NCI-H1417 treated with DMSO at 0.1 percent for 48 hours (cell line): ENCODE data around the gene NCAN.
"Not testable (repeated sequence)": the region's sequence is repeated elsewhere in the genome, so short reads cannot be mapped to it uniquely, and the experiment has no call there.

Experiments
- DNase-seq: peaks from one replicate; lab custom pipeline; 2025; lab: John Stamatoyannopoulos, UW

NCAN gene

DNA sequence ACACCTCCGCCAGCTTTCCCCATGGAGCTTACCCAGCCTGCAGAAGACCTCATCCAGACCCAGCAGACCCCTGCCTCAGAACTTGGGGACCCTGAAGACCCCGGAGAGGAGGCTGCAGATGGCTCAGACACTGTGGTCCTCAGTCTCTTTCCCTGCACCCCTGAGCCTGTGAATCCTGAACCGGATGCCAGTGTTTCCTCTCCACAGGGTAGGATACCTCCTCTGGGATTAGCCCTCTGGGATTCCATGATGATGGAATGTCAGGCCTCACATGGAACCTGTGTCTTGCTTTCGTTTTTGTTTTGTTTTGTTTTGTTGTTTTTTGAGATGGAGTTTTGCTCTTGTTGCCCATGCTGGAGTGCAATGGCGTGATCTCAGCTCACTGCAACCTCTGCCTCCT, 17.8 kb upstream of the NCAN start:
- DNase-seq = no peak

DNA sequence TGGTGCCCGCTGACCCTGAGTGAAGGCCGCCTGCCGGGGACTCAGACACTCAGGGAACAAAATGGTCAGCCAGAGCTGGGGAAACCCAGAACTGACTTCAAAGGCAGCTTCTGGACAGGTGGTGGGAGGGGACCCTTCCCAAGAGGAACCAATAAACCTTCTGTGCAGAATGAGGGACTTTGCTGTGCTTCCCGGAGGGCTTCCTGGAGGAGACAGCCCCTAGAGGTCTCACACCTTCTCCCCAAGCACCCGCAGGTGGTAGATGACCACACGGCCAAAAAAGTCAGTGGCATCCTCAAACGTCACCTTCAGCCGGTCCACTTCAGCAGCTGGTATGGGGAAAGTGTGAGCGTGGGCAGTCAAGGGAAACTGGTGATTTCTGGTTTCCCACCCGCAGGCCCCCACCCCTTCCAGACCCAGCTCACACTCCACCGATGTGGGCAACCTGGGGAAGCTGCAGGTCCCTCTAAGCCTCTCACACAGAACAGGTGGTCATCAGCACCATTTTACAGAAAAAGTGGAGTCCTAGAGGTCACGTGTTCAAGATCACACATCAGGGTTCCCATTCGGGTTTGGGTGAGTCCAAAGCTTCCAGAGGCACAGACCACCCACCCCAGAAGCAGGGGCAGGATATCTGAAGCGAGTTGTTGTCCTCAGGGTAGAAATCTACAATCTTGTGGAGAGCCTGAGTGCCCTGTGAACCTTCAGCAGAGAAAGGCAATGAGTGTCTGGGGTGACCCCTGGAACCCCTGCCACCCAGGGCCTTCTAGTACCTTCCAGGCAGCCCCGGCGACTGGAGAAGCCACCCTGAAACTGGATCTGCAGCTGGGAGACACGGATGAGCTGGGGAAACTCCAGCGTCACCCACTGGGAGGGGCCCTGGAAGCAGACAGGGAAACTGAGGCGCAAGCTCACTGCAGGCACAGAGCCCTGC, 9.8 kb upstream of the NCAN start:
- DNase-seq = no peak

DNA sequence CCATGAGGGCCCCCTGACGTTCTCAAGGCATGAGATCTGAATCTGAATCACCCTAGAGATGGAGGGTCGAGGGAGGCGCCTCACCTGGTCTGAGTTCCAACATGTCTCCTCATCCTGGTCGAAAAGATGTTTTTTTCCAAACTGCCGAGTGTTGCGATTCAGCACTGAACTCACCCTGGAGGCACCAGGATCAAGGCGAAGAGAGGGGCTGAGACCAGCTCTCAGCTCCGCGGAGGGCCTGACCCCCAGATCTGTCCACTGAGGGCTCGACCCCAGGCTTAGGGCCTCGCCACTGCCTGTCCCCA, 9.1 kb upstream of the NCAN start:
- DNase-seq = no peak

DNA sequence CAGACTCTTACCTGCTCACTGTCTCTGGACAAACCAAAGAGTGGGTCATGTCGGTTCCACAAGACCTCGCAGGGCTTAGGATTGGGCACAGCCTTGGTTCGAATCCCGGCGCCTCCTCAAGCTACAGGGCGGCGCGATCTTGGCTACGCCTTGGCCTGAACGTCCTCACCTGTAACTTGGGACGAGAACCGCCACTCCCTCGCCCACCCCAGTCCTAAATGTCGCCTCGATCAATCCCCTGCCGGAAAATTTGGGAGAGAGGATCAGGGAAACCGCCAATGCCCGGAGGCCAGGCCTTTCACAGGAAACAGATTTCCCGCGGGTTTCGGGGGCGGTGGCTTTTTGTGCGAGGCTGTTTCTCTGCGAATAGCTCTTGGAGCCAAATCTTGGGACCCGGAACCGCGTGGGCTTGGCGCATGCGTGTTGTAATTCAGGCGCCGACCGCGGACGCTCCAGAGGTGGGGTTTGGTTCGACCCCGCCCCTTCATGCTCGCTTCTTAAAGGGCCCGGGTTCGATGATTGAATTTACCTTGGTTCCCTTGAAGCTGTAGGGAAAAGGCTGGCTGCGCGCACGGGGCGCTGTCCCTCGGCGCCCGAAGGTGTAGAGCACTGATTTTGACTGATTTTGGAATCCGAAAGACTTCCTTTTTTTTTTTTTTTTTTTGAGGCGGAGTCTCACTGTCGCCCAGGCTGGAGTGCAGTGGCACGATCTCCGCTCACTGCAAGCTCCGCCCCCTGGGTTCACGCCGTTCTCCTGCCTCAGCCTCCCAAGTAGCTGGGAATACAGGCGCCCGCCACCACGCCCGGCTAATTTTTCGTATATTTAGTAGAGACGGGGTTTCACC, 8.5 kb upstream of the NCAN start, which contains the start of gene NR2C2AP:
TSS of gene NR2C2AP (minus strand) at position 403 of the 845 bp plus-strand sequence. CDS start at position 49, 354 bp downstream.
- peak; percentile 62 for DNase-seq

DNA sequence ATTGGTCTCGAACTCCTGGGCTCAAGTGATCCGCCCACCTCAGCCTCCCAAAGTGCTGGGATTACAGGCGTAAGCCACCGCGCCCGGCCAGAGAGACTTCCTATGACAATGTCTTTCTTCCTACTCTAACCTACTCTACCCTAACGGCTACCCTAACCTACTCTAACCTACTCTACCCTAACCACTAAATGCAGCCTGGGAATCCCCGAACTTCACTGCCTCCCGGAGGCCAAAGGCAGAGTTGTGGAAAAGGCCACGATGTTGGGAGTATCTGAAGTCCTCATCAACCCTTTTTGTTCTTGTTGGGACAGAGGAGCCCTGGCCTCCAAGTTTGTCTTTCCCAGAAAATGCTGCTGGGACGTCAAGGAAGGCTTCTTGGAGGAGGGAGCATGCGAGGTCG, 7.6 kb upstream of the NCAN start:
- DNase-seq = no peak

DNA sequence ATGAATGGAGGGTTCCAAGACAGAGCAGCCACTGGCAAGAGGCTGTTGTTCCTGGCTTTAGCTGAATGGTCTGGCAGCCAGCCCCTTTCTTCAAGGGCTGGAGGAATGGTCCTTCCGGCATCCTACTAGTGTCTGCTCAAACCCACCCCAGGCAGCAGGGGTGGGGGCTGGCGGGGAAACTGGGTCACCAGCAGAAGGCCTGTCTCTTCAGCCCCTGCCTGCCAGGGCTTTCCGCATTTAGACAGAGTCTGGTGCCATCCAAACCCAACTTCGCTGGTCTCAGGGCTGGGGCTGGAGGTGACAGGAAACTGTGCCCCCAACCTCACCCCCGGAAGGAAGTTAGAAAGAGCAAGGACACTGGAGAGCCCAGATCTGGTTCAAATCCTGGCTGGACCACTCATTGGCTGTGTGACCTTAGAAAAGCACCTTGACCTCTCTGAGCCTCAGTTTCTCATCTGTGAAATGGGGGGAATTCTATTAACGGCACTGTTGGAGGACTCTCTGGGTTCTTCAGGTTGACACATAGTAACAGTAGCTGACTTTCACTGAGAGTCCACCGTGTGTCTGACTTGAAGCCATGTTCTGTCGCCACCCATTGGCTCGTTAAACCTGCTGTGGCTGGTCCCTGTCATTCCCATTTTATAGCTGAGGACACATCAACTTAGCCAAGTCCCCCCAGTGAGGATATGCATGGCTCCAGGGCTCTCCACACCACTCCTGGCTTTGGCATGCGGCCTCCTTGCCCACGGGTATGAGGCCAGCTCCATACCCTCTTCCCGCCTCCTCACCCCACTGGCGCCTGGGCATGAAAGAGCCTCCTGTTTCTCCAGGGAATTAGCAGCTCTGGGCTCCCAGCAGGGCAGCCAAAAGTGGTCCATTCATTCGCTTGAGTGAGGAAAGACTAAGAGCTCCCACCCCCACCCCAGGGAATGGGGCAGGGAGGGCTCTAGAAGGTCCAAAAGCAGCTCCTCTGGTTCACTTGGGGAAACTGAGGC, 6.0 kb upstream of the NCAN start:
- DNase-seq = no peak

DNA sequence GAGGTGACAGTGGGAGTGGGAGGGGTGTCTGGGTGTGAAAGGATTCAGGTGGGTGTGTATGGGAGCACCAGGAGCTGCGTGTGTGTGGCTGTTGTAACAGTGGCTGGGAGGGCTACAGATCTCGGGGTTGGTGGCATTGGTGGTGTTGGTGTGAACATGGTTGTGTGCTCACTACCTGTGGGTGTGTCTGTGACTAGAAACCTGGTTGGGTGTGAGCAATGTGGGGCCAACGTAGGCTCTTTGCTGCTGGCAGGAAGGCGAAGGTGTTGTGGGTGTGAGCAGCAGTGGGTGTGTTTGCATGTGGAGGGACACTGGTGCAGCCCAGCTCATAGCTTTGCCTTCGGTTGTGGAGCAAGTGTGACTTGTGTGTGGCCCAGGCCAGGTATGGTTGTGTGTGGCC, 4.8 kb upstream of the NCAN start:
- DNase-seq = no peak

DNA sequence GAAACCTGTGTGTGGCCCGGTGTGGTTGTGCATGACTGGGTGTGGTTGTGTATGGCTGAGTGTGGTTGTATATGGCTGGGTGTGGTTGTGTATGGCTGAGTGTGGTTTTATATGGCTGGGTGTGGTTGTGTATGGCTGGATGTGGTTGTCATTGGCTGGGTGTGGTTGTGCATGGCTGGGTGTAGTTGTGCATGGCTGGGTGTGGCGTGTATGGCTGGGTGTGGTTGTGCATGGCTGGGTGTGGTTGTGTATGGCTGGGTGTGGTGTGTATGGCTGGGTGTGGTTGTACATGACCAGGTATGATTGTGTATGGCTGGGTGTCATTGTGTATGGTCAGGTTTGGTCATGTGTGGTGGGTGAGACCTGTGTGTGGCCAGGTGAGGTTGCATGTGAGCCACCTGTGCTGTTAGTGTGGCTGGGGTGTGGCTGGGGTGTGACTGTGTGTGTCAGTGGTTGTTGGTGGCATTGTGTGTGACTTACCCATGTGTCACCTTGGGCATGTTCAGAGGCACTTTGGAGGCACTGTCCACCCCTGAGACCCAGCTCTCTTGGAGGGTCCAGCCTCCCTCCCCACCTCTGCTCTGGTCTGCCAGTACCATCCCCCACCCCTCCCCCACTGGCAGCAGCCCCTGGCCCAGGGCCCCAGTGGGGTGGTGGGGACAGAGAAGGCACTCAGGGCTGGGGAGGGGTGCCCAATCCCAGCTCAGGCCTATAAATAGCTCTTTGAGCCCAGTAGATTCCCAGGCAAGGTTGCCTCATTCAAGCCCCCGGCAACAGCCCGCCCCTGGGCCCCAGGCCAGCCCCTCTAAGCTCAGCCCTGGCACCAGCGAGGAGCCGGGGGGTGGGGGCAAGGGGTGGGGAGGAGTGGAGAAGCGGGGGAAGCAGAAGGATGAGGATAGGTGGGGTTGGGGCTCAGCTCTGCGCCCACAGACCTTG, 3.9 kb upstream of the NCAN start:
- no peak for DNase-seq

DNA sequence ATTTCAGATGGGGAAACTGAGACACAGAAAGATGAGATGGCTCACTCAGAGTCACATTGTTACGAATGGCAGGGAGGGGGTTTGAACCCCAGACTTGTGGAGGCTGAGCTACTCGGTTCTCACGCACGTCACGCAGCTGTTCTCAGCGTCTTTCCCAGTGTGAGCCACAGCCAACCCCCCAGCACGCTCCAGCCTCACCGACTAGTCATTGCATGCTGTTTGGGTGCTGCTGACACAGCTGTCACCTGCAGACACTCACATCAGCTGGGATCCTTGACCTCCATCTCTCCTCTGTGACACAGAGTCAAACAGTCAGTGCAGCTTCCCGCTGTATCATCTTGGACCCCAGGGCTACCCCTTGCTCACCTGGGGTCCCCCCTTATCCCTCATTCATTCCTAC, 2.4 kb upstream of the NCAN start:
- no peak for DNase-seq

DNA sequence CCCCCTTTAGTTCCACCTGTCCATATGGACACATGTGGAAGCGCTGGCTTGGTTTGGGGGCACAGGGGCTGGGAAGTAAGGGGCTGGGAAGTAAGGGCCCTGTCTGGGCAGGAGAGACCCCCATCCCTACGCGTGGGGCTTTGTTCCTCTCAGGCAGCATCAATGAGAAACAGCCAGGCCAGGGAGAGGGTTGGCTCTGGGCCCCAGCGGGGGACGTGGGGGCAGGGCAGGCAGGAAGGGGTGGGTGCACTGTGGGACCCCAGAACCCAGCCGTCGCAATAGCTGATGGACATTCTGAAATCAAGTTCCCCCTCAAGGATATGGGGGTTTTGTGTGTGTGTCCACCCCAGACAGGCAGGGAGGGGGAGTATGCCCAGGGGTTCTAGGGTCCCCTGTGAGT, 1.2 kb downstream of the NCAN start:
- no peak for DNase-seq

DNA sequence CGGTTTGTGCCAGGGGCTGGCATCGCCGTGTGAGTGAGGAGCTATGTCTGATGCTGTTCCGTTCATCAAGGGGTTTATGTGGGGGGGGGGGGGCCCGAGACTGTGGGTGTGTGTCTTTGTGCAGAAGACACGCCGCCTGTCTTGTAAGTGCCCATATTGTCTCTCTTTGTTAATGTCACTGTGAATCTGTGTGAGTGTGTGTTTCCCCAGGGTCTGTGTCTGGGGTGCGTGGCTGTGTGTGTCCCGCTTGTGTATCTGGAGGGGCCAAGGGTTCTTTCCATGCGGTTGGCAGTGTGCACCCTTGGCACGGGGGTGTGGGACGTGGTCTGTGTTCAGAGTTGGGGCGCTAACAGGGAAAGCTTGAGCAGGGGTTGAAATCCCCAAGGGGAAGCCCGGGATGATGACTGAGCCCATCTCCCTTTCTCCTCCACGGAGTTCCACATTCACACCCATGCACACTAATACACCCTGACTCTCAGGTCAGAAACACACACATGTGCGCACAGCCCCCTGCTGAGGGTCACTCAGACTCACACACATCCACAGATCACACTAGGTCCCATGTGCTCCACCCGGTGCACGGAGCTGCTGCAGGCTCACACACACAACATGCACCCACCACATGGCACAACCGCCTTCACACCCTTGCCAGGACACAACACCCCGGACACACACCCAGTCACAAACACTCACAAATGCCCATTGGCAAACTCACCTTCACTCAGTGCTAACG, 1.8 kb downstream of the NCAN start:
- no peak for DNase-seq

DNA sequence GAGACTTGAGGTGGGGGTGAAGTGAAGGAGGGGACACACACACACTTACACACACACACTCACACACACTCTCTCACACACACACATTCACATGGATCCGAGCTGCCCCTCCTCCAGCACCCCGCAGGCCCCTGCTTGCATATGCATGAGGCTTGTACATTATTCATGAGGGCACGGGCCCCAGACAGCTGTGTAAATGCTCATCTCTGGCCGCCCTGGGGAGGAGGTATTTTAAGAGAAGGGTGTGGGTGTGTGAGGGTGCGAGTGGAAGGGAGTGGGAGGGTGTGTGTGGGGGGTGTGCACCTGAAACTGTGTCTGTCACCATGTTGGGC, 2.4 kb downstream of the NCAN start:
- no peak for DNase-seq

DNA sequence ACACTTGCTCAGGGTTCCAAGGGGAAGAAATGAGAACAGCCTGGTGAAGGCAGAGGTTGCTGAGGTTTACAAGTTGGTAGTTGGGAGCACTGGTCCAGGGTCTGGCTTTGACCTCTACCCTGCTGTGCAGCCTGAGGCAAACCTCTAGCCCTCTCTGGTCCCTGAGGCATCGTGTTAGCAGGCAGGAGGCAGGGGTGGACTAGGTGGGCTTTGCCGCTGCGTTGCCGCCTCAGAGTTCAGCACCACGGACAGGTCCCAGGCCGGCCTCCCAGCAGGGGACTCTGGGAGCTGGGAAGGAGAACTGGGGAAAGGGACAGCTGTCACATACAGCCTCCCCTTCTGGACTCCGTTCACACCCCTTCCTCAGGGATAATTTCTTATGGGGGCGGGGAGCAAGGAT, 3.1 kb downstream of the NCAN start:
- no peak for DNase-seq

DNA sequence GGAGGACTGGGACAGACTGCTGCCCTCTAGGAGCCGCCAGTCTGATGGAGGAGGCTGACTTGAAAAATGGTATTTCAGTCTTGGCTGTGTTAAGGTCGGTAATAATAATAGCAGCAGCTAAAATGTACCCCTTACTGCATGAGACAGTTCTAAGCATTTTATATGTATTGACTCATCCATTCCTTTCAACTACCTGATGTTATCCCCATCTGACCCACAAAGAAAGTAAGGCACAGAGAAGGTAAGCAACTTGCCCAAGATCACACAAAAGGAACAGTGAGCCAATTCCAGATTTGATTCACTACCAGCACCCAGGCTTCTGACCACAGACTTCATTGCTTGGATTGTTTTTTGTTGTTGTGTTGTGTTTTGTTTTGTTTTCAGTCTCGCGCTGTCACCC, 4.0 kb downstream of the NCAN start:
- no peak for DNase-seq

DNA sequence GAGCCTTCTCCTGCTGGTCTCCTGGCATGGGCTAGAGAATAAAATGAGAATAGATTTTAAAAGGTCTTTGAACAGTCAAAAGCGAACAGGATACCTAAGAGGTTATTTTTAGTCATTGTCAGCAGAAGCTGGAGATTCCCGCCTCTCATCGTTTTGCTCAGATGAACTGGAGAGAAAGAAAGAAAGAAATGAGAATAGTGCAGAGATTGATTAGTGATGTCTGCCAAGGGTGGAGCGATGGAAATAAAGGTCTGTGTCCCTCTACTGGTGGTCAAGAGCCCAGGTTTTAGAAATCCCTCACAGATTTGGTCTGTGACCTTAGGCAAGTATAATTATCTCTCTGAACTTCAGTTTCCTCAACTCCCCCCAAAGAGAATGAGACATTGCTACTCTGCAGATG, 5.3 kb downstream of the NCAN start:
- no peak for DNase-seq

DNA sequence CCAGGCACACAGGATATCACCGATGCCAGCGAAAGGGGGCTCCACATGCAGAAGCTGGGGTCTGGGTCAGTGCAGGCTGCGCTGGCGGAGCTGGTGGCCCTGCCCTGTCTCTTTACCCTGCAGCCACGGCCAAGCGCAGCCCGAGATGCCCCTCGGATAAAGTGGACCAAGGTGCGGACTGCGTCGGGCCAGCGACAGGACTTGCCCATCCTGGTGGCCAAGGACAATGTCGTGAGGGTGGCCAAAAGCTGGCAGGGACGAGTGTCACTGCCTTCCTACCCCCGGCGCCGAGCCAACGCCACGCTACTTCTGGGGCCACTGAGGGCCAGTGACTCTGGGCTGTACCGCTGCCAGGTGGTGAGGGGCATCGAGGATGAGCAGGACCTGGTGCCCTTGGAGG, 7.2 kb downstream of the NCAN start:
- no peak for DNase-seq

DNA sequence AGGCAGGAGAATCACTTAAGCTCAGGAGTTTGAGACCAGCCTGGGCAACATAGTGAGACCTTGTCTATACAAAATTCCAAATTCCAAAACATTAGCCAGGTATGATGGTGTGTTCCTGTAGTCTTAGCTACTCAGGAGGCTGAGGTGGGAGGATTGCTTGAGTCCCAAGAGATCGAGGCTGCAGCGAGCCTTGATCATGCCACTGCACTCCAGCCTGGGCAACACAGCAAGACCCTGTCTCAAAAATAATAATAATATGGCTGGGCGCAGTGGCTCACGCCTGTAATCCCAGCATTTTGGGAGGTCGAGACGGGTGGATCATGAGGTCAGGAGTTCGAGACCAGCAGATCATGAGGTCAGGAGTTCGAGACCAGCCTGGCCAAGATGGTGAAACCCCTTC, 9.2 kb downstream of the NCAN start:
- DNase-seq = not testable (repeated sequence)

DNA sequence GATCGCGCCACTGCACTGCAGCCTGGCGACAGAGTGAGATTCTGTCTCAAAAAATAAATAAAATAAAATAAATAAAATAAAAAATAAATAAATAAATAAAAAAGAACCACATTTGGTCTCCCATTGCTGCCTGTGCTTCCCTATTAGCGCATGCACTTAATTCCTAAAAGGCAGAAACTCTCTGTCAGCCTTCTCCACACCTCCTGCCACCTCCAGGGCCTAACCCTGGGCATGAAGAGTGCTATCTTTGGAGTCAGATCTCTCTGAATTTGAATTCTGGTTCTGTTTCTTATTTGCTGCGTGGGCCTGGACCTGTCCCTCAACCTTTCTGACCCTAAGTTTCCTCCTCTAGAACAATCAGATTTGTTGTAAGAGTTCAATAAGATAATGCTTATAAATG, 11.3 kb downstream of the NCAN start:
- DNase-seq = no peak

DNA sequence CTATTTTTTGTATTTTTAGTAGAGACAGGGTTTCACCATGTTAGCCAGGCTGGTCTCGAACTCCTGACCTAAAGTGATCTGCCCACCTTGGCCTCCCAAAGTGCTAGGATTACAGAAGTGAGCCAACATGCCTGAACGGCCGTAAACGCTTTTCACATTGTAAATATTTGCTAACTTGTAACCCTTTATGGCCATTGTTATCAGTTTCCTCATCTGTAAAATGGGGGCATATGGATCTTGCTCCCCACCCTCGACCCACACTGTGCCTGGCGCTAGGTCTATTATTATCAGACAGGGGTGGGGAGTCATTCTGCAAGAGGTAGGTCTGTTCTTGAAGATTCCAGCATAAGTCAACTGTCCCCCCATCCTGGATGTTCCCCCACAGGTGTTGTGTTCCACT, 11.9 kb downstream of the NCAN start:
- DNase-seq = no peak

DNA sequence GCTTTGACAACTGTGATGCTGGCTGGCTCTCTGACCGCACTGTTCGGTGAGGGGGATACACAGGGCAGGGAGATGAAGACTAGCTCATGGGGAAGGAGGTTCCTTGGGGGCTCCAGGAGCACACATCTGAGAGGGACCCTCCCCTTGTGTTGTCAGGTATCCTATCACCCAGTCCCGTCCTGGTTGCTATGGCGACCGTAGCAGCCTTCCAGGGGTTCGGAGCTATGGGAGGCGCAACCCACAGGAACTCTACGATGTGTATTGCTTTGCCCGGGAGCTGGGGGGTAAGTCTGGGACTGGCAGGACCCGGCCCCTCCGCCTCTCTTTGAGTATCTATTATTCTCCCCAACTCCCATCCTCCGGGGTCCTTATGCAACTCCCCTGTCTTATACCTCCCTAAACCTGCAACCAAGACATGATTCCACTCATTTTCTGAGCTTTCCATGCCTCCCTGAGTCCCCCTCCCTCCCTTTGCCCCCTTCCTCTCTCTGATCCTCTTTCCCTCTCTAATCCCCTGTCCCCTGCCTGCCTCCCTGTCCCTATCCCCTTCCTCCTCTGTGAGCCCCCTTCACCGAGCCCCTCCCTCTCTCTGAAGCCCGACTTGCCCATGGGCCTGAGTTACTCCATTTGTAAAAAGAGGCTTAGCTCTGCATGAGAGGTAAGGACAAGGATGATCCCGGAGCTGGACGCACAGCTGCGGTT, 12.5 kb downstream of the NCAN start:
- DNase-seq = no peak
